Fibroblast of pulmonary artery (primary cell): Measurements from ENCODE around the gene HDHD3.
"Not testable (repeated sequence)": the region's sequence is repeated elsewhere in the genome, so short reads cannot be mapped to it uniquely, and the experiment has no call there.

Experiments used
- DNase-seq: peaks from one replicate; pipeline ENCODE4 v3.0.0-alpha.2; 2010; ENCODE audit warnings: low read depth
- H3K4me3 ChIP-seq: replicated peaks from 2 replicates; pipeline ENCODE4 v1.5.1; 2011; ENCODE audit warnings: low read depth, mild to moderate bottlenecking, control low read depth, low read length, moderate library complexity
- CTCF ChIP-seq: IDR thresholded peaks from 2 replicates; pipeline ENCODE4 v1.5.1; 2011; ENCODE audit warnings: mild to moderate bottlenecking, control low read depth, low read length, inconsistent platforms; ENCODE audit errors: missing control alignments

The HDHD3 gene

DNA sequence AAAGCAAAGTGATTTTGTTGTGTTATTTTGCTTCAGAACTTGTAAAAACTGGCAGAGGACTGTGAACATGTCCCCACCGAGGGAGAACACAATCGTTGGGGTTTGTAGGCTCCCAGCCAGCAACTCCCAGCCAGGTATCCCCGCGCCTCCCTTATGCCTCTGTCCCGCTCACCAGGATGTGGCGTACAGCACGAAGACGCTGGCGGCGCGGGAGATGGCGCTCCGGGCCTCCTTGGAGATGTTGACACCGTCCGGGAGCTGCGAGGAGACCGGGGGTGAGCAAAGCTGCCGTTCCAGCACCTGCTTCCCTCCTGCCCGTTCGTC lies 33.1 kb upstream of the HDHD3 start:
- H3K4me3 ChIP-seq: peak overlapping the region; percentile 64
- no peak for DNase-seq
- no peak for TF ChIP-seq CTCF

- DNase-seq: no peak
- H3K4me3 ChIP-seq: peak overlapping the region; percentile 64
- TF ChIP-seq CTCF: no peak
These were observed 32.7 kb upstream of the HDHD3 start for GRCh38 chr9:113409481-113409880.

GRCh38 chr9:113406873-113407511 lies 30.2 kb upstream of the HDHD3 start:
- H3K4me3 ChIP-seq: not testable (repeated sequence)
- peak; percentile 87 for DNase-seq
- TF ChIP-seq CTCF: peak; percentile 85

DNA sequence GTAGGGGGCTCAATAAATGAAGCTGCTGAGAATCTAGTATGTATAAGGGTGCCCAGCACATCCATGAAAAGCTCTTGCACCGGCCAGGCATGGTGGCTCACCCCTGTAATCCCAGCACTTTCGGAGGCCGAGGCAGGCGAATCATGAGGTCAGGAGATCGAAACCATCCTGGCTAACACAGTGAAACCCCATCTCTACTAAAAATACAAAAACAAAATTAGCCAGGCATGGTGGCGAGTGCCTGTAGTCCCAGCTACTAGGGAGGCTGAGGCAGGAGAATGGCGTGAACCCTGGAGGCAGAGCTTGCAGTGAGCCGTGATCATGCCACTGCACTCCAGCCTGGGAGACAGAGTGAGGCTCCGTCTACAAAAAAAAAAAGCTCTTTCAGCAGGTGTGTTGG lies 29.6 kb upstream of the HDHD3 start:
- DNase-seq, H3K4me3 ChIP-seq: not testable (repeated sequence)

DNA sequence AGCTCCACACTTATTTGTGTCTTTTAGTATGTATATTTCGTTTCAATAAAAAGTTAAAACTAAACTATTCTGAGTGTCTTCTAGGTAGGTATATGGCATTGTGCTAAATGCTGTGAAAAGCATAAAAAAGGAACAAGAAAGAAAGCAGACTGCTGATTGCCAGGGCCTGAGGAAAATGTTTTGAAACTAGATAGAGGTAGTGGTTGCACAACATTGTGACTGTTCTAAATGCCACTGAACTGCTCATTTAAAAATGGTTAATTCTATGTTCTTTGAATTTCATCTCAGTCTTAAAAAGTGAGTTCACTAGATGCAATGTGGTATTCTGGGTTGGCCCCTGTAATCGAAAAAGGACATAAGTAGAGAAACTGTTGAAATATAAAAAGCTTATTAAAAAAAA lies 26.9 kb upstream of the HDHD3 start:
- TF ChIP-seq CTCF: no peak
- DNase-seq: peak; percentile 35

GRCh38 chr9:113401027-113401792 lies 24.4 kb upstream of the HDHD3 start, which contains the start of gene ALAD:
Gene ALAD, minus strand, starts transcription at chr9:113401284. Its CDS starts 7,725 bp downstream, at chr9:113393559.
- peak; percentile 99 for DNase-seq
- TF ChIP-seq CTCF: peak; percentile 73
- peak within 1 kb of the TSS; percentile 90 for H3K4me3 ChIP-seq

More for the DNA sequence above, 26.9 kb upstream of the HDHD3 start:
- H3K4me3 ChIP-seq: no peak overlapping the region

DNA sequence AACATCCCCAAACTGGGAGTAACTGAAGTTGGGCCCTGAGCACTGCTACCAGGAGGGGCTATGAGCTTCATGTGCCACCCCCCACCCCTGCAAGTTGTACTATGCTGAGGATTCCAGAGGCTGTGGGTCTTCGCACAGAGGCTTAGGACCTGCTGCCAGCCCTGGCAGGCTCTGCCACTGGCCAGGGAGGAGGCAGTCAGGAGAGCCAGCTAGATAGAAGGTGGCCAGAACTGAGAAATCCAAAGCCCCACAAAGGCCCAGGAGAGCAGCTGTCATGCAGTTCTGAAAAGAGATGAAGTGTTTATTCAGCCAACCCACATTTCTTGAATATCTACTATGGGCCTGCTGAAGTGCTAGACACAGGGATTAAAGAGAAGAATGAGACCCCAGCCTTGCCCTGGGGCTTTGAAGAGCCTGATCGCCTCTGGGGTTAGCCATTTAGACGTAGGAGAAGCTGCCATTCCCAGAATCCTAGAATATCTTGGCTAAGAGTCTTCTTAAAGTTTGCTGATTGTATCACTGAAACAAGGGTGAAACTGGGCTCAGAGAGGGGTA lies 22.9 kb upstream of the HDHD3 start:
- peak overlapping the region; percentile 90 for H3K4me3 ChIP-seq
- DNase-seq: no peak
- TF ChIP-seq CTCF: no peak
